GM12878 (cell line): ENCODE measurements around the gene ATP10A. TPM values are rescaled to one million over a fixed set of nuclear protein-coding genes. Genes with fewer than 3 reads are reported as not detected.

Experiments
- ATAC-seq: fragments of 200-7000 bp; cut with Tn5 transposase; 3 replicates; pipeline ENCODE4 v1.9.1; 2020; ENCODE audit warnings: mild to moderate bottlenecking, moderate library complexity
- BruUV-seq: library from RNA; stranded (reverse); fragments of 400-500 nt; replicated peaks from 2 replicates; lab custom pipeline; 2021; lab: Mats Ljungman, UMichigan
- CTCF ChIA-PET: fragments of 300-600 bp; sonication (Branson Sonifier 250); formaldehyde crosslinking; extraction: SDS; loops from one replicate; lab custom pipeline; 2021; ENCODE audit warnings: inconsistent platforms; lab: Yijun Ruan, JAX
- POLR2A ChIA-PET: fragments of 350-600 bp; formaldehyde crosslinking; extraction: SDS; loops from one replicate; lab custom pipeline; 2021; ENCODE audit warnings: inconsistent platforms; lab: Charles Lee
- RAD21 ChIA-PET: fragments of 300-600 bp; sonication (Branson Sonifier 250); formaldehyde crosslinking; loops from one replicate; lab custom pipeline; 2023; ENCODE audit warnings: antibody characterized with exemption; ENCODE audit not compliant: unreplicated experiment; lab: Charles Lee
- SMC1A ChIA-PET: fragments of 300-600 bp; sonication (Branson Sonifier 250); formaldehyde crosslinking; loops from one replicate; lab custom pipeline; 2023; ENCODE audit not compliant: unreplicated experiment, uncharacterized antibody; lab: Charles Lee
- DNase-seq: peaks from one replicate; pipeline ENCODE4 v3.0.0-alpha.2; 2011; ENCODE audit warnings: low read depth, low spot score
- FAIRE-seq: peaks from 3 replicates; lab custom pipeline; 2011; peaks lifted over from hg19 to GRCh38; lab: Jason Lieb, UNC
- H2AFZ ChIP-seq: 2 replicates; pipeline ENCODE4 v1.6.0; 2011; ENCODE audit warnings: low read depth, low read length, control low read depth; ENCODE audit not compliant: control insufficient read depth
- H3K27ac ChIP-seq: 2 replicates; pipeline ENCODE4 v1.5.1; 2011; ENCODE audit warnings: control low read depth; ENCODE audit not compliant: control insufficient read depth, insufficient read depth
- H3K27me3 ChIP-seq, 2 experiments: replicated peaks in 1 of 2; 2 replicates each; pipeline versions ENCODE4 v1.6.0 to v1.6.1; 2011; ENCODE audit warnings: low read length in 1 of 2; ENCODE audit not compliant: control insufficient read depth in 2 of 2, insufficient read depth in 2 of 2
- H3K36me3 ChIP-seq, 2 experiments: 2 replicates each; pipeline ENCODE4 v1.5.1; 2011; ENCODE audit warnings: low read length in 1 of 2; ENCODE audit not compliant: control insufficient read depth in 2 of 2, insufficient read depth in 2 of 2
- H3K4me1 ChIP-seq: 2 replicates; pipeline ENCODE4 v1.6.1; 2011; ENCODE audit warnings: mild to moderate bottlenecking, low read length, moderate library complexity, mixed read lengths; ENCODE audit not compliant: control insufficient read depth, insufficient read depth
- H3K4me2 ChIP-seq: 2 replicates; pipeline ENCODE4 v1.6.0; 2011; ENCODE audit warnings: control low read depth; ENCODE audit not compliant: control insufficient read depth, insufficient read depth
- H3K4me3 ChIP-seq: fragments of 200-600 bp; sonication (generic); 2 replicates; pipeline ENCODE4 v1.5.1; 2016
- H3K79me2 ChIP-seq: 2 replicates; pipeline ENCODE4 v1.6.0; 2011; ENCODE audit warnings: low read length; ENCODE audit not compliant: control insufficient read depth, insufficient read depth
- H3K9ac ChIP-seq: 2 replicates; pipeline ENCODE4 v1.8.0; 2011; ENCODE audit warnings: low read length, control low read depth, mixed read lengths; ENCODE audit not compliant: control insufficient read depth, insufficient read depth
- H3K9me3 ChIP-seq: replicated peaks from 3 replicates; pipeline ENCODE4 v1.5.1; 2011; ENCODE audit warnings: mild to moderate bottlenecking, low read length; ENCODE audit not compliant: control insufficient read depth, insufficient read depth
- H4K20me1 ChIP-seq: 2 replicates; pipeline ENCODE4 v1.6.0; 2011; ENCODE audit not compliant: control insufficient read depth, insufficient read depth
- ASH2L ChIP-seq: fragments of 300-600, 200-600 bp; sonication (generic); IDR thresholded peaks from 2 replicates; pipeline ENCODE4 v1.6.1; 2017; ENCODE audit warnings: low read depth, mild to moderate bottlenecking, borderline replicate concordance
- ATF3 ChIP-seq: IDR thresholded peaks from 2 replicates; pipeline ENCODE4 v1.6.1; 2011; ENCODE audit warnings: low read depth, mild to moderate bottlenecking, low read length, moderate library complexity, borderline replicate concordance; ENCODE audit errors: extremely low read depth
- CBFB ChIP-seq: IDR thresholded peaks from 2 replicates; pipeline ENCODE4 v1.6.1; 2016; ENCODE audit warnings: antibody characterized with exemption, low read depth
- CBX3 ChIP-seq: fragments of 200-600 bp; sonication (generic); IDR thresholded peaks from 2 replicates; pipeline ENCODE4 v1.6.1; 2016; ENCODE audit warnings: low read depth, borderline replicate concordance
- EZH2 ChIP-seq: IDR thresholded peaks from 2 replicates; pipeline ENCODE4 v1.6.1; 2012; ENCODE audit warnings: low read depth, mild to moderate bottlenecking, control low read depth, inconsistent platforms, low read length, borderline replicate concordance; ENCODE audit not compliant: control insufficient read depth
- FOXK2 ChIP-seq: fragments of 450-650 bp; IDR thresholded peaks from 2 replicates; pipeline ENCODE4 v1.6.1; 2017; ENCODE audit warnings: mild to moderate bottlenecking, moderate library complexity
- GABPA ChIP-seq: IDR thresholded peaks from 2 replicates; pipeline ENCODE4 v1.6.1; 2014; ENCODE audit warnings: antibody characterized with exemption, low read depth, mild to moderate bottlenecking, inconsistent platforms
- KAT2A ChIP-seq: conservative IDR thresholded peaks from 2 replicates; pipeline ENCODE4 v1.6.1; 2011; ENCODE audit warnings: low read depth, low read length; ENCODE audit not compliant: control insufficient read depth
- PKNOX1 ChIP-seq: fragments of 450-650 bp; IDR thresholded peaks from 2 replicates; pipeline ENCODE4 v1.6.1; 2016; ENCODE audit warnings: mild to moderate bottlenecking
- POLR2AphosphoS2 ChIP-seq: IDR thresholded peaks from 2 replicates; pipeline ENCODE4 v1.6.1; 2011; ENCODE audit warnings: low read depth, mild to moderate bottlenecking, low read length, improper control_type of control experiment, moderate library complexity
- RBBP5 ChIP-seq: fragments of 200-600 bp; sonication (generic); conservative IDR thresholded peaks from 2 replicates; pipeline ENCODE4 v1.6.1; 2016
- SMAD5 ChIP-seq: IDR thresholded peaks from 2 replicates; pipeline ENCODE4 v1.6.1; 2016; ENCODE audit warnings: antibody characterized with exemption, low read depth
- SMC3 ChIP-seq: IDR thresholded peaks from 2 replicates; pipeline ENCODE4 v1.6.1; 2011; ENCODE audit warnings: low read length, improper control_type of control experiment, borderline replicate concordance
- SREBF2 ChIP-seq: IDR thresholded peaks from 2 replicates; pipeline ENCODE4 v1.6.1; 2012; ENCODE audit warnings: mild to moderate bottlenecking, low read length
- TCF3 ChIP-seq: IDR thresholded peaks from 2 replicates; pipeline ENCODE4 v1.6.1; 2012; ENCODE audit warnings: low read depth, mild to moderate bottlenecking, low read length, borderline replicate concordance; ENCODE audit not compliant: insufficient read depth
- ZNF207 ChIP-seq: fragments of 450-650 bp; IDR thresholded peaks from 2 replicates; pipeline ENCODE4 v1.6.1; 2014; ENCODE audit warnings: antibody characterized with exemption, mild to moderate bottlenecking, borderline replicate concordance
- ZNF217 ChIP-seq: fragments of 450-650 bp; IDR thresholded peaks from 2 replicates; pipeline ENCODE4 v1.6.1; 2017; ENCODE audit warnings: antibody characterized with exemption, mild to moderate bottlenecking
- WGBS: methylation state at CpG from one replicate; pipeline ENCODE4 v1.1.6; 2016; ENCODE audit warnings: low lambda C conversion rate; ENCODE audit not compliant: insufficient replicate concordance, insufficient coverage; ENCODE audit errors: missing lambda C conversion rate; 5-methylcytosine and 5-hydroxymethylcytosine counted together
- in situ Hi-C: fragments of 300-500 bp; cut with MboI; formaldehyde crosslinking; loops from 9 replicates; pipeline ENCODE4 v1.14.3; 2018; ENCODE audit warnings: mixed read lengths
- intact Hi-C: fragments of 100-400 bp; cut with micrococcal nuclease; formaldehyde crosslinking; loops from one replicate; pipeline ENCODE4 v1.14.2; 2022; ENCODE audit not compliant: unreplicated experiment
- polyA plus RNA-seq, 11 experiments: library from polyadenylated mRNA; depleted of rRNA in 4 of 11; unstranded in 6 of 11; stranded (reverse) in 5 of 11; fragments of >200 nt; fragmentation: Nextera tagmentation in 4 of 11; fragmentation: Illumina TruSeq in 1 of 11; extraction: Ambion mirVana in 4 of 11; extraction: Trizol in 1 of 11; gene quantifications; 1 replicate in 1 of 11; 2 replicates in 10 of 11; pipeline versions ENCODE4 v1.2.1 to v1.2.3, GENCODE V29; 2011 to 2016; ENCODE audit warnings: inconsistent platforms in 2 of 11, missing spikeins in 2 of 11, low read depth in 1 of 11
- total RNA-seq, 4 experiments: library from RNA; depleted of rRNA in 3 of 4; stranded (reverse); fragments of >200 nt in 3 of 4; fragmentation: Illumina TruSeq in 1 of 4; extraction: Trizol in 1 of 4; gene quantifications; 2 replicates each; pipeline versions ENCODE4 v1.2.1 to v1.2.3, GENCODE V29; 2013 to 2021
- TF ChIP-seq, protein P1 (sequence below): fragments of 450-650 bp; IDR thresholded peaks from 2 replicates; pipeline ENCODE4 v1.6.1; 2016; ENCODE audit warnings: mild to moderate bottlenecking, moderate library complexity, borderline replicate concordance

The ATP10A gene
- total and polyA plus RNA-seq, 10 of the 15 experiments (the other 5 are each of a cell fraction or from before 2014, with no cell fraction given): 0.04 to 1.5 (median 0.31) TPM; not detected in 2

- TF ChIP-seq ZNF217: no peak
- TF ChIP-seq FOXK2: no peak
- TF ChIP-seq SREBF2: no peak
- TF ChIP-seq, all 136 proteins: peak for 15
These were observed 51.6 kb downstream of the ATP10A start (continued) for GRCh38 chr15:25811481-25811906.

- in situ Hi-C loops (no loop called here), intact Hi-C loops (loop anchor here (1.0 kb wide), 1 partner anchor 17 kb away; no protein-coding TSS in a partner anchor)
- H2AFZ ChIP-seq: no peak overlapping the region
- ATAC-seq (peak; percentile 63), DNase-seq (no peak), FAIRE-seq (no peak)
- no peak overlapping the region for H3K27ac ChIP-seq
- H3K4me3 ChIP-seq: no peak overlapping the region
- no peak overlapping the region for H3K9ac ChIP-seq
- no peaks in the 10 kb centered on the region for H3K27me3 ChIP-seq
- TF ChIP-seq PKNOX1: no peak
- TF ChIP-seq RBBP5: no peak
- no peak for TF ChIP-seq ZNF207
- no peak for TF ChIP-seq KAT2A
- no peak for TF ChIP-seq CBX3
- no peak for TF ChIP-seq TCF3
- TF ChIP-seq, protein P1, sequence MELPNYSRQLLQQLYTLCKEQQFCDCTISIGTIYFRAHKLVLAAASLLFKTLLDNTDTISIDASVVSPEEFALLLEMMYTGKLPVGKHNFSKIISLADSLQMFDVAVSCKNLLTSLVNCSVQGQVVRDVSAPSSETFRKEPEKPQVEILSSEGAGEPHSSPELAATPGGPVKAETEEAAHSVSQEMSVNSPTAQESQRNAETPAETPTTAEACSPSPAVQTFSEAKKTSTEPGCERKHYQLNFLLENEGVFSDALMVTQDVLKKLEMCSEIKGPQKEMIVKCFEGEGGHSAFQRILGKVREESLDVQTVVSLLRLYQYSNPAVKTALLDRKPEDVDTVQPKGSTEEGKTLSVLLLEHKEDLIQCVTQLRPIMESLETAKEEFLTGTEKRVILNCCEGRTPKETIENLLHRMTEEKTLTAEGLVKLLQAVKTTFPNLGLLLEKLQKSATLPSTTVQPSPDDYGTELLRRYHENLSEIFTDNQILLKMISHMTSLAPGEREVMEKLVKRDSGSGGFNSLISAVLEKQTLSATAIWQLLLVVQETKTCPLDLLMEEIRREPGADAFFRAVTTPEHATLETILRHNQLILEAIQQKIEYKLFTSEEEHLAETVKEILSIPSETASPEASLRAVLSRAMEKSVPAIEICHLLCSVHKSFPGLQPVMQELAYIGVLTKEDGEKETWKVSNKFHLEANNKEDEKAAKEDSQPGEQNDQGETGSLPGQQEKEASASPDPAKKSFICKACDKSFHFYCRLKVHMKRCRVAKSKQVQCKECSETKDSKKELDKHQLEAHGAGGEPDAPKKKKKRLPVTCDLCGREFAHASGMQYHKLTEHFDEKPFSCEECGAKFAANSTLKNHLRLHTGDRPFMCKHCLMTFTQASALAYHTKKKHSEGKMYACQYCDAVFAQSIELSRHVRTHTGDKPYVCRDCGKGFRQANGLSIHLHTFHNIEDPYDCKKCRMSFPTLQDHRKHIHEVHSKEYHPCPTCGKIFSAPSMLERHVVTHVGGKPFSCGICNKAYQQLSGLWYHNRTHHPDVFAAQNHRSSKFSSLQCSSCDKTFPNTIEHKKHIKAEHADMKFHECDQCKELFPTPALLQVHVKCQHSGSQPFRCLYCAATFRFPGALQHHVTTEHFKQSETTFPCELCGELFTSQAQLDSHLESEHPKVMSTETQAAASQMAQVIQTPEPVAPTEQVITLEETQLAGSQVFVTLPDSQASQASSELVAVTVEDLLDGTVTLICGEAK: no peak
- no peak for TF ChIP-seq ATF3
- TF ChIP-seq GABPA: no peak
- no peak for TF ChIP-seq CBFB
- no peak for TF ChIP-seq SMAD5
- TF ChIP-seq POLR2AphosphoS2: no peak
- no peak for TF ChIP-seq EZH2
- TF ChIP-seq ASH2L: no peak
- TF ChIP-seq SMC3: no peak
- SMC1A ChIA-PET: interaction anchor here (1.8 kb wide), 1 partner anchor 15 kb away, joined by 3 read pairs; no protein-coding TSS in a partner anchor
- CTCF ChIA-PET: interaction anchor here (1.0 kb wide), 1 partner anchor 123 kb away, joined by 3 read pairs; no protein-coding TSS in a partner anchor
- H4K20me1 ChIP-seq: no peaks in the 10 kb centered on the region
- RAD21 ChIA-PET: no interaction called here
- H3K9me3 ChIP-seq: no peaks in the 10 kb centered on the region; the same call in 2 of the 3 replicates
- H3K4me1 ChIP-seq: peaks cover 12% of the 10 kb centered on the region
- POLR2A ChIA-PET: no interaction called here
- no peaks in the 10 kb centered on the region for H3K79me2 ChIP-seq
- peak overlapping the region; percentile 22; the same call in 1 of the 2 replicates for H3K4me2 ChIP-seq
- 22% methylated on average over 13 of the region's 13 CpGs for WGBS
- no TSS peak for BruUV-seq
- H3K36me3 ChIP-seq: no peaks in the 10 kb centered on the region
These were observed 52.5 kb downstream of the ATP10A start for GRCh38 chr15:25810631-25811091.
